Sigmoid colon (tissue), 4 donors: ENCODE results near the gene PSMC2.

Experiments used
- POLR2AphosphoS5 ChIP-seq, 4 donors: sonication (generic); formaldehyde crosslinking; IDR thresholded peaks; one replicate each; pipeline ENCODE4 v1.6.1; 2017; ENCODE audit warnings: antibody characterized with exemption in 4 of 4
- TF ChIP-seq, protein P1 (sequence below), 4 experiments: fragments of 450-650 bp in 3 of 4; fragments of 200-600 bp in 1 of 4; IDR thresholded peaks; one replicate each; pipeline ENCODE4 v1.5.1; 2016 to 2019; ENCODE audit warnings: antibody characterized with exemption in 4 of 4, mild to moderate bottlenecking in 3 of 4, moderate library complexity in 2 of 4

DNA sequence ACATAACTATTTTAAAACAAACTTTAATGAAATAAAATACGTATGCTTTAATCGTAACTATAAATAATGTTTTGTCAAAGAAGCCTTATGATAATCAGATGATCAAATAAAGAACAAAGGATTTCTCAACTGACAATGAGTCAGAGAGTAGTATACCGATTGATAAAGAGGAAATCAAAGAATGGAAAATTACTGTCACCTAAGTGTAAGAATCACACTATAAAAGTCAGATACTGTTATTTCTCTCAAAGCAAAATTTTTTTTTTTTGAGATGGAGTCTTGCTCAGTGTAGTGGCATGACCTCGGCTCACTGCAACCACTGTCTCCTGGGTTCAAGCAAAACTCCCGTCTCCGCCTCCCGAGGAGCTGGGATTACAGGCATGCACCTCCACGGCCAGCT, 21.7 kb upstream of the PSMC2 start:
- TF ChIP-seq, protein P1, sequence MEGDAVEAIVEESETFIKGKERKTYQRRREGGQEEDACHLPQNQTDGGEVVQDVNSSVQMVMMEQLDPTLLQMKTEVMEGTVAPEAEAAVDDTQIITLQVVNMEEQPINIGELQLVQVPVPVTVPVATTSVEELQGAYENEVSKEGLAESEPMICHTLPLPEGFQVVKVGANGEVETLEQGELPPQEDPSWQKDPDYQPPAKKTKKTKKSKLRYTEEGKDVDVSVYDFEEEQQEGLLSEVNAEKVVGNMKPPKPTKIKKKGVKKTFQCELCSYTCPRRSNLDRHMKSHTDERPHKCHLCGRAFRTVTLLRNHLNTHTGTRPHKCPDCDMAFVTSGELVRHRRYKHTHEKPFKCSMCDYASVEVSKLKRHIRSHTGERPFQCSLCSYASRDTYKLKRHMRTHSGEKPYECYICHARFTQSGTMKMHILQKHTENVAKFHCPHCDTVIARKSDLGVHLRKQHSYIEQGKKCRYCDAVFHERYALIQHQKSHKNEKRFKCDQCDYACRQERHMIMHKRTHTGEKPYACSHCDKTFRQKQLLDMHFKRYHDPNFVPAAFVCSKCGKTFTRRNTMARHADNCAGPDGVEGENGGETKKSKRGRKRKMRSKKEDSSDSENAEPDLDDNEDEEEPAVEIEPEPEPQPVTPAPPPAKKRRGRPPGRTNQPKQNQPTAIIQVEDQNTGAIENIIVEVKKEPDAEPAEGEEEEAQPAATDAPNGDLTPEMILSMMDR (IDR thresholded peaks at IDR 0.05), result no peak
- TF ChIP-seq POLR2AphosphoS5 (IDR thresholded peaks at IDR 0.05), result no peak
